ENCODE data around the gene LIMA1. TPM values are rescaled to one million over a fixed set of nuclear protein-coding genes. Genes with fewer than 3 reads are reported as not detected.

LIMA1 gene
- total RNA-seq, 6 experiments from 2014 or later: 7.3 to 21.9 (median 13.1) TPM

- H3K27ac ChIP-seq: no peak overlapping the region
- H3K4me3 ChIP-seq: no peak overlapping the region
- TF ChIP-seq, protein P1, sequence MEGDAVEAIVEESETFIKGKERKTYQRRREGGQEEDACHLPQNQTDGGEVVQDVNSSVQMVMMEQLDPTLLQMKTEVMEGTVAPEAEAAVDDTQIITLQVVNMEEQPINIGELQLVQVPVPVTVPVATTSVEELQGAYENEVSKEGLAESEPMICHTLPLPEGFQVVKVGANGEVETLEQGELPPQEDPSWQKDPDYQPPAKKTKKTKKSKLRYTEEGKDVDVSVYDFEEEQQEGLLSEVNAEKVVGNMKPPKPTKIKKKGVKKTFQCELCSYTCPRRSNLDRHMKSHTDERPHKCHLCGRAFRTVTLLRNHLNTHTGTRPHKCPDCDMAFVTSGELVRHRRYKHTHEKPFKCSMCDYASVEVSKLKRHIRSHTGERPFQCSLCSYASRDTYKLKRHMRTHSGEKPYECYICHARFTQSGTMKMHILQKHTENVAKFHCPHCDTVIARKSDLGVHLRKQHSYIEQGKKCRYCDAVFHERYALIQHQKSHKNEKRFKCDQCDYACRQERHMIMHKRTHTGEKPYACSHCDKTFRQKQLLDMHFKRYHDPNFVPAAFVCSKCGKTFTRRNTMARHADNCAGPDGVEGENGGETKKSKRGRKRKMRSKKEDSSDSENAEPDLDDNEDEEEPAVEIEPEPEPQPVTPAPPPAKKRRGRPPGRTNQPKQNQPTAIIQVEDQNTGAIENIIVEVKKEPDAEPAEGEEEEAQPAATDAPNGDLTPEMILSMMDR (IDR thresholded peaks at IDR 0.05): no peak
- TF ChIP-seq POLR2A (IDR thresholded peaks at IDR 0.05): no peak
Measured at GRCh38 chr12:50239355-50239891, 43.9 kb downstream of the LIMA1 start.

GRCh38 chr12:50234347-50234746 lies 49.0 kb downstream of the LIMA1 start:
- Histone ChIP-seq H3K36me3 (no peaks in the 10 kb centered on the region), H3K27ac (no peak overlapping the region), H3K4me3 (no peak overlapping the region), H3K4me1 (no peaks in the 10 kb centered on the region), H3K9me3 (no peaks in the 10 kb centered on the region), H3K27me3 (no peaks in the 10 kb centered on the region)
- no peak for DNase-seq
- ATAC-seq: peak in 1 of 4 donors; percentile 30
- 76% methylated on average over 3 of the region's 3 CpGs for WGBS (ENCODE audit: insufficient coverage, low coverage, low lambda C conversion rate, missing lambda C conversion rate)
- intact Hi-C loops (cut with DNase I): no loop called here
- no peak for TF ChIP-seq POLR2A (IDR thresholded peaks at IDR 0.05)
- TF ChIP-seq, protein P1 (IDR thresholded peaks at IDR 0.05): no peak

More at GRCh38 chr12:50239355-50239891, 43.9 kb downstream of the LIMA1 start:
- Histone ChIP-seq H3K4me1 (peaks cover 0 to 23% (median 5%) of the 10 kb centered on the region in 4 donors), H3K27me3 (no peaks in the 10 kb centered on the region), H3K36me3 (no peaks in the 10 kb centered on the region), H3K9me3 (no peaks in the 10 kb centered on the region)
- intact Hi-C loops (cut with DNase I): no loop called here
- ATAC-seq: no peak
- no peak for DNase-seq
- WGBS (ENCODE audit: insufficient coverage, low coverage, low lambda C conversion rate, missing lambda C conversion rate): 88% methylated on average over 9 of the region's 10 CpGs

DNA sequence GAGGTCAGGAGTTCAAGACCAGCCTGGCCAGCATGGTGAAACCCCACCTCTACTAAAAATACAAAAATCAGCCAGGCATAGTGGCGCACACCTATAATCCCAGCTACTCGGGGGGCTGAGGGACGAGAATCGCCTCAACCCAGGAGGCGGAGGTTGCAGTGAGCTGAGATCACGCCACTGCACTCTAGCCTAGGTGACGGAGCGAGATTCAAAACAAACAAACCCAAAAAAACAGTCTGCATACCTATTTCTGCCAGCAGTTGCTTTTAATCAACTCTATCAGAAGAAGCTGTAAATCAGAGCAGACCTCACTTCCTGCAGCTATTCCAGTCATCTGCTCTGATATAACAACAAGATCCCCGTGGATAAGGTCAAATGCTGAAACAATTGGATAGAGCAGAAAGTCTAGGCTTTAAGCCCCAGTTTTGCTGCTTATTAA lies 50.5 kb downstream of the LIMA1 start:
- no peaks in the 10 kb centered on the region for H3K27me3 ChIP-seq
- no peak overlapping the region for H3K4me3 ChIP-seq
- no peaks in the 10 kb centered on the region for H3K36me3 ChIP-seq
- TF ChIP-seq POLR2A (IDR thresholded peaks at IDR 0.05): no peak
- TF ChIP-seq, protein P1 (IDR thresholded peaks at IDR 0.05): no peak
- 84% methylated on average over 4 of the region's 9 CpGs for WGBS (ENCODE audit: insufficient coverage, low coverage, low lambda C conversion rate, missing lambda C conversion rate)
- no peaks in the 10 kb centered on the region for H3K9me3 ChIP-seq
- ATAC-seq: no peak
- intact Hi-C loops (cut with DNase I): no loop called here
- DNase-seq: no peak
- no peak overlapping the region for H3K27ac ChIP-seq
- no peaks in the 10 kb centered on the region for H3K4me1 ChIP-seq

- H3K36me3 ChIP-seq: no peaks in the 10 kb centered on the region
- no peaks in the 10 kb centered on the region for H3K4me1 ChIP-seq
- intact Hi-C loops (cut with DNase I): no loop called here
- TF ChIP-seq POLR2A (IDR thresholded peaks at IDR 0.05): no peak
- TF ChIP-seq, protein P1 (IDR thresholded peaks at IDR 0.05): no peak
- no peak for DNase-seq
- 100% methylated on average over 1 of the region's 4 CpGs for WGBS (ENCODE audit: insufficient coverage, low coverage, low lambda C conversion rate, missing lambda C conversion rate)
- H3K4me3 ChIP-seq: no peak overlapping the region
- H3K9me3 ChIP-seq: no peaks in the 10 kb centered on the region
- ATAC-seq: no peak
- H3K27me3 ChIP-seq: no peaks in the 10 kb centered on the region
- H3K27ac ChIP-seq: no peak overlapping the region
Measured at GRCh38 chr12:50232206-50232605, 51.1 kb downstream of the LIMA1 start.

DNA sequence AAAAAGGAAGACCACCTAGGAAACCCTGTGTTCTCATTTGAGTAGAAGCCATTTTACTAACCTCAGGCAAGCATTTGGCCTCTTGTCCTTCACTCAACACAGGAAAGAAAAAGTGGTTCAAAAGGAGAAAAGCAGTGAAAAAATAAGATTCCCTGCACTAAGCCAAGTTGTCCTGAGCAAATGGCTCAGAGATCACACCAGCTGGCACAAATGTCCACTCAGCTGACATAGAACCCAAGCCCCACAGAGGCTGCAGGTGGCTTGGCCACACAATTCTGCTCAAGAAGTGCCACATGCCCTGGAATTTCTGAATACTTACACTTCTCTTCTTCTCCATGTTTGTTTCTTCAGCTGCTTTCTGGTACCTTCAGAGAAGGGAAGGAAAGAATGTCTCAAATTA lies 52.0 kb downstream of the LIMA1 start:
- H3K27ac ChIP-seq: no peak overlapping the region
- intact Hi-C loops (cut with DNase I): no loop called here
- DNase-seq: no peak
- H3K9me3 ChIP-seq: no peaks in the 10 kb centered on the region
- no peaks in the 10 kb centered on the region for H3K4me1 ChIP-seq
- TF ChIP-seq POLR2A (IDR thresholded peaks at IDR 0.05): no peak
- TF ChIP-seq, protein P1 (IDR thresholded peaks at IDR 0.05): no peak
- H3K36me3 ChIP-seq: no peaks in the 10 kb centered on the region
- H3K27me3 ChIP-seq: no peaks in the 10 kb centered on the region
- no peak for ATAC-seq
- no peak overlapping the region for H3K4me3 ChIP-seq
